GM19240 (cell line): Measurements from ENCODE around the gene NR5A1.

Experiments used
- DNase-seq: peaks from one replicate; pipeline ENCODE4 v3.0.0; 2011; ENCODE audit warnings: low spot score; ENCODE audit not compliant: insufficient read length

The NR5A1 gene

DNA sequence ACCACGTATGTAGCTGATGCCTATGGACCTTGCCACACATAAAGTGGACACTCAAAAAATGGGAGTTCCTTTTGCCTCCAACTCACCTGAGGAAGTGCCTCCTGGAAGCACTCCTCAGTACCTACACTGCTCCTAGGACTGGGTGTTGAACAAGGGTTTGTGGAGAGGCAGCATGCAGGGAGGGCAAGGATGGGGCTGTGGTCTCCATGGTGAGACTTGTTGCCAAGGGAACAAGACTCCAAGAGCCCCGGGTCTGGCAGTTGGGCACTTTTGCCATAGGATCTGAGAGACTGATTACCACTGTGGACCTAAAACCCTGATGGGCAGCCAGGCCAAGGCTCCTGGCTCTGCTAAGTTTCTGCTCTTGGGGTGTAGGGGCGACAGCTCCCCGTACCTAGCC lies 6.9 kb upstream of the NR5A1 start:
- no peak for DNase-seq

- no peak for DNase-seq
Observed at GRCh38 chr9:124513376-124513994, 6.3 kb upstream of the NR5A1 start.

- DNase-seq, result no peak
Observed at GRCh38 chr9:124512806-124513204, 5.6 kb upstream of the NR5A1 start.

DNA sequence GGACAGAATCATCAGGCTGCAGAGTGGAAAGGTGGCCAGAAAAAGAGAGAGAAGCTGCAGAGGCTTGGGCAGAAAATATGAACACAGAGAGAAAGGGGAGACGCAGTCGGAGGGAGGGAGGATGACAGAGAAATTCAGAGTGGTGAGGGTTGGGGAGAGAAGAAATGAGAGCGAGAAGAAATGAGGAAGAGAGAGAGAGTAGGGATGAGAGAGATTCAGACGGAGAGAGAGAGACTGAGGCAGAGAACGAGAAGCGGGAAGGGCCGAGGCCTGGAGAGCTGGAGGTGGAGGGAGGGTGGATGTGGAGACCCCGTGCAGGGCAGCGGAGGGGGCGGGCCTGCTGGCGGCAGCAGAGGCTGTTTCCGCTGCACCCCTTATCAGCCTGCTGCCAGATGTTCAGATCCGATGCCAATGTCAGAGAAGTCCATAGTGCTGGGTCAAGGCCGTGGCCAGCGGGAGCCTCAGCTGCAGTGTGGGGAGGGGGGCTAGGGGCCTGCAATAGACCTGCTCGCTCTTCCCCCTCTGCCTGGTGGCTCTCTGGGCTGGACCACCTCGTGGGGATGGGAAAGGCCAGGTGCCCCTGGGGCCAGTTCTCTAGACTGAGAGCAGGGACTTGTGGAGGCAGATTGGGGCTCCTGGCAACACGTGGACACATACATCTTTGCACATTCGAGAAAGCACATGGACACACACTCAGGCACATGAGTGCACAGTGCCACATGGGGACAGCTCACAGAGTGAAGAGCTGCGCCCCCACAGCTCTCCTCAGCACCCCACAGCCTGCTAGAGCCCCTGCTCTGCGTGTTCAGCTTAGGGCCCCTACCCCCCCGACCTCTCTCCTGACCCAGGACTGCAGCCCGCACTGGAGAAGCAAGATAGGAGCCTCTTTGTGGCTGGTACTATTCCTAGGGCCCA lies 4.9 kb upstream of the NR5A1 start:
- DNase-seq, result no peak

- no peak for DNase-seq
Observed at GRCh38 chr9:124511426-124511840, 4.2 kb upstream of the NR5A1 start.

GRCh38 chr9:124510650-124511425 lies 3.6 kb upstream of the NR5A1 start:
- DNase-seq, result no peak

DNA sequence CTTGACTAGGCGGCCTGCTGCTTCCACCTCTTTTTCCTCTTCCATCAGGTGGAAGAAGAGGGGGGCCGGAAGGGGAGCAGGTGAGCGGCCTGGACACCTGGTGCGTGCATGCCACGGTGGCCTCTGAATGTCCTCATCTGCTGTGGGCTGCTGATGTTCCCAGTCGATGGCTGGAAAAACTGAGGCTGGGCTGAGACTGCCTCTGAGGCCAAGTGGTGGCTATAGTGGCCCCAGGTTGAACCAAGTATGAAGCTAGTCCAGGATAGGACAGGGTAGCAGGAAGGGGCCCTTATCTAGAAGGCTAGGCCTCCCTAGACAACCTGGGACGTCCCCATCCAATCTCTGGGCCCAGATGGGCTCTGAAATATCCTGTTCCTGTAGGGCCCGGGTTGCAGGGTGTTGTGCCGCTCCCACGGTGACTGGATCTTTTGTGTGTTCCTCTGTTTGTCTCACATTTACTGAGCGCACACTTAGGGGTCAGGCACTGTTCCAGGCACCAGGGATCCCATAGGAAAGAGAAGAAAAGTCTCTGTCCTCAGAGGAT lies 753 bp upstream of the NR5A1 start:
- DNase-seq, result no peak

DNA sequence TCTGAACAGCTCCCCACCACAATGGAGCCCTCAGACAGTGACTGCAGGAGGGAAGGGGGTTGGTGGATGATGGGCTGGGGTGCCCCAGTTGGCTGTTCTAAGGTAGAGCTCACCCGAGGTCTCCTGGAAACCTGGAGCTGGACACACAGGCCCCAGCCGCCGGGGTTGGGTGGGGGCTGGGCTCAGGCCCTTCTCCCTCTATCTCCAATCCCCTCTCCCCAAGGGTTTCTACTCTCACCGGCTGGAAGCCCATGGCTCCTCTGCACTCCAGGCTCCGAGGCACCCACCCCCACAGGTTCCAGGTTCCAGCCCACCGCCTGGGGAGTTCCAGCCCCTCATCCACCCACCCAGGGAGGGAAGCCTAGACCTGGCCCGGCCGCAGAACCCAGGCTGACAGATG lies 766 bp downstream of the NR5A1 start:
- DNase-seq, result no peak

GRCh38 chr9:124505901-124506346 lies 1.3 kb downstream of the NR5A1 start:
- DNase-seq, result no peak

DNA sequence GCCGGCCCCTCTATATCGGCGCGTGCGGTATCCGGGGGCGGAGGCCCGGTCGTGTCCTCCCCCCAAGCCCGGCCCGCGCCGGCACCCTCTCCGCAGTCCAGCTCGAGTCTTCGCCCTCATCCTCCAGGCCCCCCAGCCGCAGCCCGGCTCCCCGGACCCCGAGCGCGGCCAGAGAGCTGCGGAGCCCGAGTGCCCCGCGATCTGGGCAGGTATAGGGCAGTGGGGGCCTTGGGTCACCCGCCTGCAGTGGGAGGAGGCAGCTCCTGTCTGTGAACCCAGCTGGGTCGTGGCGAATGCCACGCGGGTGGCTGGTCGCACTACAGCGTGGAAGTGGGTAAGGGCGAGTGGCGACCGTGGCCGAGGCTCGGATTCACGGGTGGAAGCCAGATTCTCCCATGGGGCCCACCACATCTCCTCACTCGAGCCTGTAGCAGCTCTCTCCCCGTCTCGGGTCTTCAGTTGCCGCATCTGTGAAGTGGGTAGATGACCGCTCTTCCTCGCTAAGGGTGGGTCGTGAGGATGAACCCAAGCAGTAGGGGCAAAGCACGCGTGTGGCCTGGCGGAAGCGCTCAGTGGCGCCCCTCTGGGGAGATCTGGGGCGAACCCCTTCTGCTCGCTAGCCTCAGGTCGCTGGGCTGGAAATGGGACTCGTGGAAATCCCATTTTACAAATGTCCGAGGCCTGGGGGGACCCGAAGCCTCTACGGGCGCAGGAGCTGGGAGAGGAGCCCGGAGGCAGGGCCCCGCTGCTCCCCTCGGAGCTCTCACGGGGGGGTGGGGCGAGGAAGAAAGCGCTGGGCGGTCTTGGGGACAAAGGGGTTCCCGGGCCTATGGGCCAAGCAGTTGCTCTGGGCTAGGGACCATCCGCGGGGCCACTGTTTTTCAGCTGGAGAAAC lies 1.9 kb downstream of the NR5A1 start:
- DNase-seq, result no peak

DNA sequence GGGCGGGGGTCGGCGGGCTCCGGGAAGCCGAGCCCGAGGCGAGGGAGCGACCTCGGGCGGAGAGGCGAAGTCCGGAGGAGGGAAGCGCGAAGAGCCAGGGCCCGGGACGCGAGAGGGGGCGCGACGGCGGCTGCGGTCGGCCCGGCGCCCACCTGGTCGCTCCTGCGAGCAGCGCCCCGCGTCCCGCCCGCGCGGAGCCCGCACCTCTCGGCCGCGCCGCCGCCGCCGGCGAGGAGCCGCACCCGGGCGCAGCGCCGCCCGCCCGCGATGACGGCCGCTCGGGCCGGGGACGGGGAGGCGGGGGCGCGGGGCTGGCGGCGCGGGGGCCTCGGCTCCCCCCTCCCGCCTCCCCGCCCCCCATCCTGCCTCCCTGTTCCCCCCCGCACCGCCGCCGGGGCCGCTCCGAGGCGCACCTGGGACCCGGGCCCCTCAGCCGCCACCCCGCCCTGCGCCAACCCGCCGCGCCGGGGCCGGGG lies 2.6 kb downstream of the NR5A1 start:
- no peak for DNase-seq

DNA sequence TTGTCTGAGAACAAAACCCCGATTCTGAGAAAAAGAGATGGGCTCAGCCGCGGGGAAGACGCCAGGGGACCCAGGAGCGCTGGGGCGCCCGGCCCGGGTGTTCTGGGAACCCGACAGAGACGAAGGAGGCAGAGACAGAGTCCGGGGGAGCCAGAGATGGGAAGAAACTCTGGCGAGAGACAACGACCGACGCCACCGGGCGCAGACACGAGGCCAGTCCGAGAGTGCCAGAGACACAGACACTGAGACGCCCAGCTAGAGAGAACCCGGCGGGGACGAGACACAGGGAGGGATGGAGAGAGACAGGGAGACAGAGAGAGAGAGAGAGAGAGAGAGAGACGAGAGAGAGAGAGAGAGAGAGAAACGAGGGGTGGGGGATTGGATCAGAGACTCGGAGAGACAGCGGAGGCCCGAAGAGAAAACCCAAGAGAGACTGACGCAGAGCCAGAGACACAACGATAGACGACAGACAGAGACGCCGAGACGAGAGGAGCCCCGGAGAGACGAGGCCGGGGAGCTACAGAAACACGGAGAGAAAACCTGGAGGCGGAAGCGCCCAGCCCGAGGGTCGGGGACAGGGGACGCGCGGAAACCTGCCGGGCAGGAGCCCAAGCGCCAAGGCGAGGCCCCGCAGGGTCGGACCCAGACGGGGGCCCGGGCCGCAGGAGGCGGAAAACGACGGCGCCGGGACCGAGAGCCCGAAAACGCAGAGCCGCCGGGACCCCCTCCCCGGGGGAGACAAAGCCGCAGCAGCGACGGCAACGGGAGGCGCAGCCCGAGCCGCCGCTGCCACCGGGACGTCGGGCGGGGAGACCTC lies 3.3 kb downstream of the NR5A1 start:
- no peak for DNase-seq

DNA sequence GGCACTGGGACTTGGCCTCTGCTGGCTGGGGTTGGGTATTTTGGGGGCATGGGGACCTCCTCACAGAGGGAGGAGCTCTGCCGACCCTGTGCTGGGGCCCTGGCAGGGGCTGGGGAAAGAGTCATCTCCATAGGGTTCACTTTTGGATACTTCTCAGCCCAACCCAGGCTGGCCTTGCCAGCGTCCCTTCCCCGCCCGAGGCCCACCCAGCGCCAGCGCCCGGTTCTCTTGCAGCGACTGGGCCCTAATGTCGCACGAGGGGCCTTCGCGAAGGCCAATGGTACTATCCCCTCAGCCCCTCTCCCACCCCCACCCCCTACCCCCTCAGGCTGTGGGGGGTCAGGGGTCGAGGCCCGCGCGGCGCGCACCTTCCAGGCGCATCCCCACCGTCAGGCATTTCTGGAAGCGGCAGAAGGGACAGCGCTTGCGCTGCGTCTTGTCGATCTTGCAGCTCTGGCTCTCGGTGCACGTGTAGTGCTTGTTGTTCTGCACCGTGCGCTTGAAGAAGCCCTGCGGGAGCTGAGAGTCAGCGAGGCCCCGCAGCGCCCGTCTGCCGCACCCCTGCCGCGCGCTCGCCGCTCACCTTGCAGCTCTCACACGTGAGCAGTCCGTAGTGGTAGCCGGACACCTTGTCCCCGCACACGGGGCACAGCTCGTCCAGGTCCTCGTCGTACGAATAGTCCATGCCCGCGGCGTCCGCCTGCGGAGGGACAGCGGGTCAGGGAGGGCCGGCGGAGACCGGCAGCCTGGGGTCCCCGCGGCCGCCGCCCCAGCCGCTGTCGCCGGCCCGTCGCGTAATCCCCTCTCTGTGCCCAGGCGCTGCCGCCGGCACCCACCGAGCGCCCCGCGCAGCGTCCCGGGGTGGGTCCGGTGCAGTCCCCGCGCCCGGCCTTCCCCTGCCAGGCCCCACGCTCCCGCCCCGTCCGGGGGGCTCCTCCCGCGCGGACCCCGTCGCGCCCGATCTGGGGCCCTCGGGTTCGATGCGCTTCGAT lies 4.2 kb downstream of the NR5A1 start:
- DNase-seq, result no peak

DNA sequence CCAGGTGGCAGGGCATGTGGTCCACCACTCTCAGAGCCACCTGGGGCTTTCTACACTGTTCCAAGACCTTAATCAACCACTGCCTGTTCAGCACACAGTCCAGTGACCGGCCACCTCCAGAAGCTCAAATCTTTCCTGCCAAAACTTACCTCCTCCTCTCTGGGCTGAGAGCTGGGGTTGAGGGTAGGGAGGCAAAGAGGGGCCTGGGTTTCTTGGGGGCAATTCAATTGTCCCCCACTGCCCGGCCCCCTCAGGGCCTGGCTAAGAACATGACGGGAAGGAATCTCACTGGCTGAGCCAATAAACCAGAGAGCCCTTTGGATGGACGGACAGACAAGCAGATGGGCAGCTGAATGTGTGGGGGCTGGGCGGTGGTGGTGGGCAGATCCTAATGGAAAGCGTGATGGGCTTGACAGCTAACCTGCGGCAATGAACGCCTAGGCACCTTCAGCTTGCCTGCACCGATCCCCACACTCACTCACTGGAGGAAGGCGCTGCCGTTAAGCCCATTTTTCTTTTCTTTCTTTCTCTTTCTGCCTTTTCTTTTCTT lies 5.4 kb downstream of the NR5A1 start:
- no peak for DNase-seq

DNA sequence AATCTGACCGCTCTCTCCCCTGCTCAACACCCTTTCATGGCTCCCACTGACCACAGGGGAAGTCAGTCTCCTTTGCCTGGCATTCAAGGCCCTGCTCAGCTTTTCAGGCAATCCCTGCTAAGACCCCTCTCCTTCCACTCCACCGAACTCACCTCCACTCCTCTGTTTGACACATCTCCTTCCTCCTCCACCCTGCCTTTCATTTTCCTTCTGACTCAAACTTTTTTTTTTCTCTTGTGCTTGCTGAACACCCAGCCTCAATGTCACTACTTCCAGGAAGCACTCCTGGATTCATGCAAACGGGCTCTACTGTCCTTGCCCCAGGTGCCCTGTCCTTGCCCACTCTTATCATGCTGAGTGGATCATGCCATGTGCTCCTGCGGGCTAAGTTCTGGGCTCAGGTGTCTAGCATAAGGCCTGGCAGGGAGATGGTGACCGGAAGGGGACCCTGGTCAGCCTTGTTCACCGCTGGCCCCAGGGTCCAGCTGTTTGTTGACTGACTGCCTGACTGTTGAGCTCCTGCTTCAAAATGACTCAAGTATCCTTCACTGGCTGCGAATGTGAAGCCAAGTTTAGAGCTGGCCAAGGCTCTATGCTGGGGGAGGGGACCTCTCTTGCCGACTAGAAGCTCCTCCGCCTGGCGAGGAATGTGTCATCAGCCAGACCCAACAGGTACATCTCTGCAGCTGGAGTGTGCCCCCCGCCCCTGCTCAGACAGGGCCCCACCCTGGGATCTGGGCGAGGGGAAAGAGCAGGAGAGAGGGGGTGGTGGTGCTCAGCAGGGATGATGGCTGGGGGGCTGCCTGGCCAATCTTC lies 6.2 kb downstream of the NR5A1 start:
- no peak for DNase-seq

GRCh38 chr9:124500028-124500795 lies 7.0 kb downstream of the NR5A1 start:
- no peak for DNase-seq

- DNase-seq, result no peak
Observed at GRCh38 chr9:124499216-124499615, 8.0 kb downstream of the NR5A1 start.
